Stomach (tissue), 4 donors: ENCODE results near the gene STK39.

Experiments
- POLR2A ChIP-seq, 4 donors: fragments of 450-650 bp; IDR thresholded peaks; one replicate each; pipeline ENCODE4 v1.6.1; 2016; ENCODE audit warnings: antibody characterized with exemption in 4 of 4, control low read depth in 2 of 4, mild to moderate bottlenecking in 1 of 4, moderate library complexity in 1 of 4
- TF ChIP-seq, protein P1 (sequence below), 7 experiments: fragments of 450-650 bp in 4 of 7; fragments of 200-600 bp in 3 of 7; sonication (generic) in 3 of 7; IDR thresholded peaks; one replicate each; pipeline ENCODE4 v1.5.1; 2016 to 2019; ENCODE audit warnings: antibody characterized with exemption in 7 of 7, control low read depth in 2 of 7, mild to moderate bottlenecking in 1 of 7

DNA sequence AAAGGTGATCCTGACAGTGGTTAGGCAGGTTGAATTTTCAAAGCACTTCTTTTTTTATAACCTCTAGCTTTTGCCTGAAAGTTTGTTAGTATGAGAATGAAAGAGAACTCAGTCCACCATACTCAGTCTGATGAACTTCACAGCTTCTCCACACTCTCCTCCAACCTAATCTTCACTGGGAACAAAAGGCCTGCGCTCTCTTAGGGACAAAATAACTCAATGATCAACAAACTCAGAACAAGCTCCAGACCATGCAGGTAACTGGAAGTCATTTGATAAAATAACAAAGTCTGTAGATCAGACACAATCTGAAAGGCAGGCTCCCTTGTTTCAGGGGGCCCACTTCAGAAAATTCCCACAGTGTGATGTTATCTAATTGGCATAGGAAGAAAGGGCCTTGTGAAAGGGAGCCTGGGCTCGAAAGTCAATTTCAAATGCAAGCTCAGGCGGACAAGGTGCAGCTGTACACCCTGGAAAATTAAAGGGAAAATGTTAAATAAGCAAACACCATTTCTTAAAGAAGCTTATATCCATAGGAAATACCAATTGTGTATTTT lies 142.2 kb downstream of the STK39 start:
- TF ChIP-seq, protein P1, sequence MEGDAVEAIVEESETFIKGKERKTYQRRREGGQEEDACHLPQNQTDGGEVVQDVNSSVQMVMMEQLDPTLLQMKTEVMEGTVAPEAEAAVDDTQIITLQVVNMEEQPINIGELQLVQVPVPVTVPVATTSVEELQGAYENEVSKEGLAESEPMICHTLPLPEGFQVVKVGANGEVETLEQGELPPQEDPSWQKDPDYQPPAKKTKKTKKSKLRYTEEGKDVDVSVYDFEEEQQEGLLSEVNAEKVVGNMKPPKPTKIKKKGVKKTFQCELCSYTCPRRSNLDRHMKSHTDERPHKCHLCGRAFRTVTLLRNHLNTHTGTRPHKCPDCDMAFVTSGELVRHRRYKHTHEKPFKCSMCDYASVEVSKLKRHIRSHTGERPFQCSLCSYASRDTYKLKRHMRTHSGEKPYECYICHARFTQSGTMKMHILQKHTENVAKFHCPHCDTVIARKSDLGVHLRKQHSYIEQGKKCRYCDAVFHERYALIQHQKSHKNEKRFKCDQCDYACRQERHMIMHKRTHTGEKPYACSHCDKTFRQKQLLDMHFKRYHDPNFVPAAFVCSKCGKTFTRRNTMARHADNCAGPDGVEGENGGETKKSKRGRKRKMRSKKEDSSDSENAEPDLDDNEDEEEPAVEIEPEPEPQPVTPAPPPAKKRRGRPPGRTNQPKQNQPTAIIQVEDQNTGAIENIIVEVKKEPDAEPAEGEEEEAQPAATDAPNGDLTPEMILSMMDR (IDR thresholded peaks at IDR 0.05), result no peak
- TF ChIP-seq POLR2A (IDR thresholded peaks at IDR 0.05), result no peak
